HG02885 (cell line): Measurements from ENCODE around the gene CMBL.
A peak's percentile ranks its signal among the peaks of the same experiment; 100 is the strongest.
"Not testable (repeated sequence)": the region's sequence is repeated elsewhere in the genome, so short reads cannot be mapped to it uniquely, and the experiment has no call there.

Experiments
- ATAC-seq: cut with Tn5 transposase; IDR thresholded peaks from one replicate; pipeline ENCODE4 v1.9.1; 2021; ENCODE audit warnings: mild to moderate bottlenecking; ENCODE audit not compliant: unreplicated experiment, poor library complexity

CMBL gene

GRCh38 chr5:10289353-10289752, 18.3 kb downstream of the CMBL start:
- no peak for ATAC-seq

GRCh38 chr5:10288592-10289219, 19.0 kb downstream of the CMBL start:
- ATAC-seq: peak; percentile 40

GRCh38 chr5:10286862-10287227, 20.9 kb downstream of the CMBL start:
- no peak for ATAC-seq

GRCh38 chr5:10286162-10286861, 21.4 kb downstream of the CMBL start:
- no peak for ATAC-seq

- ATAC-seq: not testable (repeated sequence)
Measured at GRCh38 chr5:10285362-10285761, 22.3 kb downstream of the CMBL start.

GRCh38 chr5:10283927-10284635, 23.6 kb downstream of the CMBL start:
- ATAC-seq: peak; percentile 94

GRCh38 chr5:10279925-10280720, 27.6 kb downstream of the CMBL start:
- no peak for ATAC-seq

GRCh38 chr5:10279328-10279727, 28.4 kb downstream of the CMBL start:
- ATAC-seq: no peak

GRCh38 chr5:10278658-10279279, 28.9 kb downstream of the CMBL start:
- ATAC-seq: no peak

- no peak for ATAC-seq
Measured at GRCh38 chr5:10277773-10278630, 29.7 kb downstream of the CMBL start.

GRCh38 chr5:10276691-10277090, 31.0 kb downstream of the CMBL start:
- no peak for ATAC-seq

- ATAC-seq: no peak
Measured at GRCh38 chr5:10275991-10276390, 31.7 kb downstream of the CMBL start.

- no peak for ATAC-seq
Measured at GRCh38 chr5:10275460-10275859, 32.2 kb downstream of the CMBL start.

GRCh38 chr5:10272875-10273209, 34.9 kb downstream of the CMBL start:
- not testable (repeated sequence) for ATAC-seq

- no peak for ATAC-seq
Measured at GRCh38 chr5:10272053-10272874, 35.4 kb downstream of the CMBL start.

GRCh38 chr5:10268100-10268499, 39.6 kb downstream of the CMBL start:
- no peak for ATAC-seq

- ATAC-seq: no peak
Measured at GRCh38 chr5:10266839-10267238, 40.9 kb downstream of the CMBL start.

GRCh38 chr5:10266137-10266536, 41.6 kb downstream of the CMBL start:
- ATAC-seq: no peak
